ENCODE data around the gene IGSF21.
"Not testable (repeated sequence)": the region's sequence is repeated elsewhere in the genome, so short reads cannot be mapped to it uniquely, and the experiment has no call there.

IGSF21 gene

GRCh38 chr1:18157968-18158367, 50.4 kb downstream of the IGSF21 start:
- no peak overlapping the region for H3K4me3 ChIP-seq (replicated peaks; ENCODE audit: low read depth, low read length)
- DNase-seq (ENCODE audit: low read depth): no peak

GRCh38 chr1:18158714-18159113, 51.1 kb downstream of the IGSF21 start:
- no peak overlapping the region for H3K4me3 ChIP-seq (replicated peaks; ENCODE audit: low read depth, low read length)
- DNase-seq (ENCODE audit: low read depth): no peak
- no peak for TF ChIP-seq CTCF (IDR thresholded peaks at IDR 0.05; ENCODE audit: low read length, missing control alignments)

More at GRCh38 chr1:18157968-18158367, 50.4 kb downstream of the IGSF21 start:
- TF ChIP-seq CTCF (IDR thresholded peaks at IDR 0.05; ENCODE audit: low read length, missing control alignments): no peak

- DNase-seq (ENCODE audit: low read depth): no peak
- H3K4me3 ChIP-seq (replicated peaks; ENCODE audit: low read depth, low read length): no peak overlapping the region
- no peak for TF ChIP-seq CTCF (IDR thresholded peaks at IDR 0.05; ENCODE audit: low read length, missing control alignments)
Measured at GRCh38 chr1:18160290-18160942, 52.8 kb downstream of the IGSF21 start.

- no peak for TF ChIP-seq CTCF (IDR thresholded peaks at IDR 0.05; ENCODE audit: low read length, missing control alignments)
- H3K4me3 ChIP-seq (replicated peaks; ENCODE audit: low read depth, low read length): no peak overlapping the region
- DNase-seq (ENCODE audit: low read depth): no peak
Measured at GRCh38 chr1:18161690-18162089, 54.1 kb downstream of the IGSF21 start.

- not testable (repeated sequence) for H3K4me3 ChIP-seq (replicated peaks; ENCODE audit: low read depth, low read length); DNase-seq (ENCODE audit: low read depth)
Measured at GRCh38 chr1:18165640-18166039, 58.0 kb downstream of the IGSF21 start.

GRCh38 chr1:18166341-18166740, 58.7 kb downstream of the IGSF21 start:
- H3K4me3 ChIP-seq (replicated peaks; ENCODE audit: low read depth, low read length): no peak overlapping the region
- no peak for TF ChIP-seq CTCF (IDR thresholded peaks at IDR 0.05; ENCODE audit: low read length, missing control alignments)
- DNase-seq (ENCODE audit: low read depth): no peak

GRCh38 chr1:18166929-18167328, 59.3 kb downstream of the IGSF21 start:
- H3K4me3 ChIP-seq (replicated peaks; ENCODE audit: low read depth, low read length): no peak overlapping the region
- DNase-seq (ENCODE audit: low read depth): no peak
- TF ChIP-seq CTCF (IDR thresholded peaks at IDR 0.05; ENCODE audit: low read length, missing control alignments): no peak

Data from fibroblast of pulmonary artery (primary cell).